ENCODE data around the gene CHD3.

Gene CHD3

DNA sequence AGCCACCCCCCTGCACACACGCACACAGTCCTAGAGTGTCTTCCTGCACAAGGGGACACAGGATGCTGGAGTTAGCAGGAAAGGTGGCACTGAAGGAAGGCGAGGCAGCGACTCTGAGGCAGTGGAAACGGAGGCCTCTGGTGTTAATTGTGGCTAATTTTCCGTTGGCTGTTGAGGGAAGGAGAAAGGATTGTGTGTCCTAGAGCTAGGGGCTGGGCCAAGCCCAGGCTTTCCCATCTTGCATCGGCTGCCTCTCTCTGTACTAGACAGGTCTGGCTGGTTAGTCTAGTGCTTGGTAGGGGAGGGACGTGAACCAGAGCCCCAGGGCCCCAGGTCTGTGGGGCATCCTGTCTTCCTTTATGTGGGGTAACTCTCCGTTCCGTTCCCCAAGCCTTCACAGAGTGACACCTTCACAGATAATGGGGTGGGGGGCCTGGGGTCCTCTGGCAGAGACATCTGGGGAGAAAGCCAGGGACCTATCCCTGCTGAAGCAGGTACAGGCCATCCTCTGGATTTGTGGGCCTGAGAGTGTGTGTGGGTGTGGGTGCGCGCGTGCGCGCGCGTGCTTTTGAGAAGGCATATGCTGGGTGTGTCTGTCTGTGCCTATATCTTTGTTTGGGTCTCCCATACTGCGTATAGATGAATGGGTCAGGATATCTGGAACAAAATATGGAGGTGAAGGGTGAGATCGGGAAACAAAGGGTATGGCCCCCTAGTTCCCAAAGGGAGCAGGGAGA, at the start of gene CHD3:
Gene CHD3 (plus strand): TSS at position 606 of the 737 bp plus-strand sequence. CDS start 212 bp downstream, outside the sequence.
- peak; percentile 46 for DNase-seq (ENCODE audit: low read depth)

DNA sequence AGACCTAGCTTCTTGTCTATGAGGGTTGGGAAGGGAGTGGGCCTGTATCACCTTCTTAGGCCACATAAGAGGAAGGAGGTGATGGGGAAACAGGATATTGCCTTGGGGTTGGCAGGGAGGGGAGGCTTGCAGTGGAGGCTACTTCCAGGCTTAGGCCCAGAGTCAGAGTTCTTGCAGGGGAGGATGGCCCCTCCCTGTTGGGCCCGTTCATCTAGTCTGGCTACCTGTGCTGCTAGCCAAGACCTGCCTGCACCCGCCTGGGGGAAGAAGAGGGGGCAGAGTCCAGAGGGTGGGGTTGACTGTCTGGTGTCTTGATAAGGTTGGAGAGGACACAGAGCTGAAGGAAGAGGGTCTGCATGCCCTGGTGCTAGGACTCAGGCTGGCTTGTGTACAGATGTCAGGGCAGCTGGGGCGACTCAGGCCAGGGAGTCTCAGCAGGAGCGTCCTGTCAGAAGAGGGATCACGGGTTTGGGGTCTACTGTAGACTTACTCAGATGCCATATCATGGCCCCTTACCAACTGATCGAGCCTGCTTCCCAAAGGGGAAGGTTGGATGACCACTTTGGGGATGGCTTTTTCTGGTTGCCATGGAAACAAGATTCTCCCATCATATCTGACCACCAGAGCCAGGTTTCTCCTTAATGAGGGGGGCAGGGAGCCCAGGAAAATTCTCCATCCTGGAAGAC, 49.3 kb upstream of the CHD3 start:
- no peak for DNase-seq (ENCODE audit: low read depth)

DNA sequence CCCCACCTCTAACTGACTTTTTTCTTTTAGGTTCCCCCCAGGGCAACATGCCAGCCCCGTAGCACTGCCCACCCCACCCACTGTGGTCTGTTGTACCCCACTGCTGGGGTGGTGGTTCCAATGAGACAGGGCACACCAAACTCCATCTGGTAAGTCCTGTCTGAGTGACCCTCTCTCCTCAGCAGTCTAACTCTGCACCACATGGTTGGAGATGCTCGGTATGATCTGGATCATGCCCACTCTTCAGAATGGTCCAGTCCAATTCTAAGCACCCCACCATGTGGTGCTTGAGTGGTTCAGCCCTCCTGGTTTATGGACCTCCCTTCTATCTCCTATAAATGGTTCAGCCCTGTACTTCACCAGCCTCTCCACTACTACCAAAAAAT, 48.7 kb upstream of the CHD3 start:
- DNase-seq (ENCODE audit: low read depth), result peak; percentile 46

DNA sequence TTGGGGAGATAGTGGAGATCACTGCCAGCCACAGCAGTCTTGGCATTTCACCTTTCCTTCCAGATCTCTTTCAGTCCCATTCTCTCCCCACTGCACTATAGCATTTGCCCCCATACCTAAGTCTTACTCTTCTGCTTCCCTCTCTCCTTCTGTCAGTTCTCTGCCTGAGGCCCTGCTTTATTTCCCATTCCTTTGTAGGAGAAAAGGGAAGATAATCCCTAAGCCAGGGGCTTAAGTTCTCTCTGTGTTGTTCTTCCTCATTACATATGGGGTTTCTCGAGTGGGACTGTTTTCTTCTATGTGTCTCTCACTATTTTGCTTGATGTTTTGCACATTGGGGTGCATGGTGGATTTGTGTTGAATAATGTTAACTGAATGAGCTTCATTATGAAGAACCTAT, 48.1 kb upstream of the CHD3 start:
- no peak for DNase-seq (ENCODE audit: low read depth)

DNA sequence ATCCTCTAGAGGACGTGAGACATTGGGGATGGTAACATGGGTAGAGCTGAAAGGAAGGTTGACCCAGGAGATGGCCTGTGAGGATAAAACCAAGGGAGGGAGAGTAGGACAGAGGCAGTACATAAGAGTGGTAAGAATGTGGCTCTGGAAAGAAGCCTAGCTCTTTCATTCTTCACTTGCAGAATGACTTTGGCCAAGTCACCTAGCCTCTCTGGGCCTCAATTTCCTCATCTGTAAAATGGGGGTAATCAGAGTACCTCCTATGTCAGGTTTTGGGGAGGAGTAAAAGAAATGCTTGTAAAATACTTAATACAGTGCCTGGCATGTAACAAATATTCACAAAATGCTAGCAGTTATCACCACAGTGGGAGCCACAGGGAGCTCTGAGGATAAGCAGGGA, 47.7 kb upstream of the CHD3 start:
- DNase-seq (ENCODE audit: low read depth), result no peak

DNA sequence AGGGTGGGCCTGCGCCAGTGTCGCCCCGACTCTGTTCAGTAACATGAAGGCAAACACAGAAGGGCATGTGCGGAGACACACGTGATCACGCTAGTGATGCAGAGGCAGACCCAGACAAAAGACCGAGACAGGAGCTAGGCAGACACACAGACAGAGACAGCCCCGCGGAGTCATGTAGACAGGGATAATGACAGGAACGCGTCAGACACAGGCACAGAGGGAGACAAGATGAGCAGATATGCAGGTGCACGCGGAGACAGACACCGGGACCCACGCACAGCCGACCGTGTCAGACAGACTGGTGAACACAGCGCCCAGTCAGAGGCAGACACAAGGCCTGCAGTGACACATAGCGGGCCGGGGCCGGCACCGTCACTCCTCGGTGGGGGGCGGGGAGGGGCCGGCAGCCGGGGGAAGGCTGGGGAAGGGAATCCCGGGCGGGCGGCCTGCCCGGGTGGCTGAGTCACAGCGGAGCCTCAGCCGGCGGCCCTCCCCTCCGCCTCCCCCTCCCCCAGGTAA, 47.1 kb upstream of the CHD3 start:
- DNase-seq (ENCODE audit: low read depth), result peak; percentile 92

DNA sequence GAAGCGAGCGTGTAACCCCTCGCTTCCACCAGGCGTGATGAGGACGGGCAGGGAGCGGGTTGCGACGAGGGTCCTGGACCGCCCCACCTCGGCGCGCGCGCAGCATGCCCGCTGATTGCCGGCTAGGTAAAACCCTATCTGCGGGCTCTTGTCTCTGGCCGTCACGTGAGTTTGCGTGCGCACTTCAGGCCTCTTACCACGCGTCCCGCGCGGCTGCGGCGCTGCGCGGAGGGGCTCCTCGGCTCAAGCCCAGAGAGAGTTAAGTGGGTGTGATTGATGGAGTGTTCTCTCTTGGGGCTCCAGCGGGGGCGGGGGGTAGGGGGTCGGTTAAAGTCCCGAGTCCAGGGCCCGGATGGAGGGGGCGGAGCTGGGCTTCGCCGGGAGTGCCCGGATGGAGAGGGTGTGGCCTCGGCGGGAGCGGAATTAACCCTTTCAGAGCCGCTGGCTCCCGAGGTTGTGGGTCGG, 46.6 kb upstream of the CHD3 start:
- peak; percentile 80 for DNase-seq (ENCODE audit: low read depth)

DNA sequence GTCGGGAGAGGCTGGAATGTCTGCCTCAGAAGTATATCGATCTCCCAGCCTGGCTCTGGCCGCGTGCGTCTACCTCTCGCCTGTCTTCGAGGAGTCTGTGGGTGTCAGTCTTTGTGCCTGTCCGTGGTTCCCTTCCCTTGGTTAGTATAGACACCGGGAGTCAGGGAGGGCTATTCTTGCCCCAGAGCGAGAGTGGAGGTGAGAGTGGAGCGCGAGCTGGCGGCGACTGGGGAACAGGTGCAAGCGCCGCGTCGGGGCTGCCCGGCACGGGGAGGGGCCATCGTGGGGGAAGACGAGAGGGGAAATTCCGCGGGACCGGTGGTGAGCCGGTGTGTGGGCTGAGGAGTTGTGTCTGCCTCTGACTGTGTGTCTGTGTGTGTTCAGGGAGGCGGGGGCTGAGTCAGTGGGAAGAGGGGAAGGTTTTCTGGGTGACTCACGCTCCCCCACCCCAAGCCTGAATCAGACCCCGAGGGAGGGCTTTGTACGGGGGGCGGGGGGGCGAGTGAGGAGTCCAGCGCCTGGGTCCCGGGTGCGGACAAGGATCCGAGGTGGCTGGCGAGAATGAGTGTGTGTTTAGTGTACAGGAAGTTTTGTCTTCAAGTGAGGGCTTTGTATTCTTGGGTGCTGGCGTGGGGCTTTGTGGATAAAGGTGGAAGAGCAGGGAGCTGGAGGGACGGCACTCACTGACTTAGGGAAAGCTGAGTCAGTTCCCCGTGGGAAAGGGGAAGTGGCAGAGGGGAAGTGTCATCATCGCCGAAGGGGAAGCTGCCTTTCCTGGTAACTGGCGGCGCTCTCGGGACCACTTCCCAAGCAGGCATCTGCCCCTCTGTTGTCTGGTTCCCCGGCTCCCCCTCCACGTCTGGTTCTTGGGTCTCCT, 46.0 kb upstream of the CHD3 start:
- peak; percentile 97 for DNase-seq (ENCODE audit: low read depth)

DNA sequence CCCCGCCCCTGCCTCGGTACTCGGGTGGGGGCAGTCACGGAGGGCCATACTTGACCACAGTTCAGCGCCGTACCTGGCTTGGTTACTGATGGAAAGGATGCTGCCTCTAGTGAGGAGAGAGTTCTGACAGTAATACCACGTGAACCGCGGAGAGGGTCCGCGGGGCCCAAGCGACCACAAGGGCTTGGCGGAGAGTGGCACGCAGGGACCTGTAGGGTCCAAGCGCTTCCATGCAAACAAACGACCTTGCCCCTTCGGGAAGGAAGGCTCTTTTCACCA, 45.4 kb upstream of the CHD3 start:
- no peak for DNase-seq (ENCODE audit: low read depth)

DNA sequence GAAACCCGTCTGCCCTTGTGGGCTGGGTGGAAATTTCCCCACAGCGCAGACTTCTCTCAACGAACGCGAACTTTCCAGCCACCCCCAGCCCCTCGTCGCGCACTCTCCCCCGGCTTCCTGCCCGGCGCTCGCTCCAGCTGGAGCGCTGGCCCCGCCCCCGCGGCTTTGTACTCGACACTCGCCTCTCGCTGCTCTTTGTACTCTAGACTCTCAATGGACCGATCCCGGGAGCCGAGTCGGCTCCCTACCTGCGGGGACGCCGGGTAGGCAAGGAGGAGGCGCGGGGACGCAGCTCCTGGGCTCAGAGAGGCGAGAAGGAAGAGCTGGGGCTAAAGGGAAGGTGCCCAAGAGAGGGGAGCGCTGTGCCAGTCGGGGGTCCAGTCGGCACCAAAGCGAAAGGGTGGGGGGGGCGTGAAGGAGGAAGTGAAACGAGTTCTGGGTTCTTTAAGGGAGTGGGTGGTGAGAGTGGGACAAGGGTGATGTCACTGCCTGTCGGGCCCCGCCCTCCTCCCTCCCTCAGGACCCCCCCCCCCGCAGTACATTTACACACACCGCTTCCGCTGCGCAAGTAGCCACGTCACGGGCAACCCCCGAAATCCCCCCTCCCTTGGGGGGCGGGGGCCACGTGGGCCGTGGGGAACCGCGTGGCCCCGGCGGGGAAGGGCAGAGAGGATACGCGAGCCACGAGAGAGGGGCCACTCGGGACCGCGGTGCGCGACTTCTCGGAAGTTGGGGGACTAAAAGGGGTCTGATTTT, 44.9 kb upstream of the CHD3 start:
- peak; percentile 93 for DNase-seq (ENCODE audit: low read depth)

DNA sequence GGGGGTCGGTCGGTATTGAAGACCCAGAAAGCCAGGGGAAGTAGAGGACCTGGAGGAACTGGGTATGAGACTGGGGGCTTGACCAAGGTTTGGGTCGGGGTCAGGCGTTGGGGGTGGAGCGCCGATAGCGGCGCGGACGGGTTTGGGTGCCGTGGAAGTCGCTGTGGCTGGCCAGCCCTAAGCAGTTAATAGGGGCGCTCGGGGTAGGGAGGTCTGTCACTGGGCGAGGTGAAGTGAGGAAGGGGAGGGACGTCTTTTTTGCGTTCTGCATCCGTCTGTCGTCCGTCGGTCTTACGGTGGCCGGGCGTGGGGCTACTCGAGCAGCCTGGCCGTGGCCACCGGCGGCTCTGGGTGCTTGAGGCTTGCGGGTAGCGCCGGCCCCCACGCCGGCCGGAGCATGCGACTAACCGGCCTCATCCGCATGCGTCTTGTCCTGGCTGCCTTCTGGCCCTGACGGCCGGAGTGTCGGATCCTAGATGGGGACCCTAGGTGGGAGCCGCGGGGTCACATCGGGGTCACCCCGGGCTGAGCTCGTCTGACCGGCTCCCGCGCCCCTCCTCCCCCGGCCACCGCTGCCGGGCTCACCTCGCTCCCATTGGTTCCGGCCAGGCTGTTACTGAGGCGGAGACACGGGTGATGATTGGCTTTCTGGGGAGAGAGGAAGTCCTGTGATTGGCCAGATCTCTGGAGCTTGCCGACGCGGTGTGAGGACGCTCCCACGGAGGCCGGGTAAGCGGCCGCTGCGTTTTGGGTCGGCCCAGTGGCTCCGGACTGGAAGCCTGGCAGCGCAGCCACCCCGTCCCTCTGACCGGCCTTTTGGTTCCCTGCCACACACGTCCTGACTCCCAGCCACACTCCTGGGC, 44.1 kb upstream of the CHD3 start:
- DNase-seq (ENCODE audit: low read depth), result peak; percentile 97

DNA sequence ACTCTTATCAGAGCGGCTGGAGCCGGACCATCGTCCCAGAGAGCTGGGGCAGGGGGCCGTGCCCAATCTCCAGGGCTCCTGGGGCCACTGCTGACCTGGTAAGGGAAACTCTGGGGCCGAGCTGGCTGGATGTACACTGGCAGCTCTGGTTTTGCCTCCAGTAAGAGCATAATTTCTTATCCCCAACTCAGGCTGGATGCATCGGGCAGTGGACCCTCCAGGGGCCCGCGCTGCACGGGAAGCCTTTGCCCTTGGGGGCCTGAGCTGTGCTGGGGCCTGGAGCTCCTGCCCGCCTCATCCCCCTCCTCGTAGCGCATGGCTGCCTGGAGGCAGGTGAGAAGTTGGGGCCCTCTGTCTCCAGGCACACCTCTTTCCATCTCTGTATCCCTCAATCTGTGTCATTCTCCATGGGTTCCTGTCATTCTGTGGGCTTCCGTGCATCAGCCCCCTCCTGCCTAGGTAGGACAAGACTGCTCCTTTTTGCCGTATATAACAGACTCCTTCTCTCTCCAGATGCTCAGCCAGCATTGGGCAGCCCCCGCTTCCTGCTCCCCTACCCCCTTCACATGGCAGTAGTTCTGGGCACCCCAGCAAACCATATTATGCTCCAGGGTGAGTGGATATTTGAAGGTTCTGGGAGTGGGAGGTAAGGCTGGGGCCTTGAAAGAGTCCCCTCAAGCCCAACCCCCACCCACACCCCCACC, 43.1 kb upstream of the CHD3 start:
- no peak for DNase-seq (ENCODE audit: low read depth)

DNA sequence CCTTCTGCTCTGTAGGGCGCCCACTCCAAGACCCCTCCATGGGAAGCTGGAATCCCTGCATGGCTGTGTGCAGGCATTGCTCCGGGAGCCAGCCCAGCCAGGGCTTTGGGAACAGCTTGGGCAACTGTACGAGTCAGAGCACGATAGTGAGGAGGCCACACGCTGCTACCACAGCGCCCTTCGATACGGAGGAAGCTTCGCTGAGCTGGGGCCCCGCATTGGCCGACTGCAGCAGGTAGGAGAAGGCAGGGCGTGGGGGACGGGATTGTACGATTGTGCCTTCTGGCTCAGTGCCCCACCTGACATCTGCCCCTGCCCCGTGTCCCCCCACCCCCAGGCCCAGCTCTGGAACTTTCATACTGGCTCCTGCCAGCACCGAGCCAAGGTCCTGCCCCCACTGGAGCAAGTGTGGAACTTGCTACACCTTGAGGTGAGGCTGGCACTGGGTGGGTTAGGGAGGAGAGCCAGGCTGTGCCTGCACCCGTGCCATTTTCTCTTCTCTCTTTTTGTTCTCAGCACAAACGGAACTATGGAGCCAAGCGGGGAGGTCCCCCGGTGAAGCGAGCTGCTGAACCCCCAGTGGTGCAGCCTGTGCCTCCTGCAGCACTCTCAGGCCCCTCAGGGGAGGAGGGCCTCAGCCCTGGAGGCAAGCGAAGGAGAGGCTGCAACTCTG, 42.4 kb upstream of the CHD3 start:
- no peak for DNase-seq (ENCODE audit: low read depth)

DNA sequence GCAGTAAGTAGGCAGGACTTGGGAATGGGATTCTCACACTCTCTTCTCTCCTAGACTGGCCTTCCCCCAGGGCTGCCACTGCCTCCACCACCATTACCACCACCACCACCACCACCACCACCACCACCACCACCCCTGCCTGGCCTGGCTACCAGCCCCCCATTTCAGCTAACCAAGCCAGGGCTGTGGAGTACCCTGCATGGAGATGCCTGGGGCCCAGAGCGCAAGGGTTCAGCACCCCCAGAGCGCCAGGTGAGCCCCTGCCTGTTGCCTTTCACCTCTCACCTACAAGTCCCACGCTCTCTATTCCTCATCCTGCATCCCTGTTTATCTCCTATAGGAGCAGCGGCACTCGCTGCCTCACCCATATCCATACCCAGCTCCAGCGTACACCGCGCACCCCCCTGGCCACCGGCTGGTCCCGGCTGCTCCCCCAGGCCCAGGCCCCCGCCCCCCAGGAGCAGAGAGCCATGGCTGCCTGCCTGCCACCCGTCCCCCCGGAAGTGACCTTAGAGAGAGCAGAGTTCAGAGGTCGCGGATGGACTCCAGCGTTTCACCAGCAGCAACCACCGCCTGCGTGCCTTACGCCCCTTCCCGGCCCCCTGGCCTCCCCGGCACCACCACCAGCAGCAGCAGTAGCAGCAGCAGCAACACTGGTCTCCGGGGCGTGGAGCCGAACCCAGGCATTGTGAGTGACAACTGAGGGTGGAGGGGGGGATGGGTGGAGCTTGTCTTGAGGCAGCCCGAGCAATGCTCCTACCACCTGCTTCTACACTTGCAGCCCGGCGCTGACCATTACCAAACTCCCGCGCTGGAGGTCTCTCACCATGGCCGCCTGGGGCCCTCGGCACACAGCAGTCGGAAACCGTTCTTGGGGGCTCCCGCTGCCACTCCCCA, 41.6 kb upstream of the CHD3 start:
- DNase-seq (ENCODE audit: low read depth), result no peak

DNA sequence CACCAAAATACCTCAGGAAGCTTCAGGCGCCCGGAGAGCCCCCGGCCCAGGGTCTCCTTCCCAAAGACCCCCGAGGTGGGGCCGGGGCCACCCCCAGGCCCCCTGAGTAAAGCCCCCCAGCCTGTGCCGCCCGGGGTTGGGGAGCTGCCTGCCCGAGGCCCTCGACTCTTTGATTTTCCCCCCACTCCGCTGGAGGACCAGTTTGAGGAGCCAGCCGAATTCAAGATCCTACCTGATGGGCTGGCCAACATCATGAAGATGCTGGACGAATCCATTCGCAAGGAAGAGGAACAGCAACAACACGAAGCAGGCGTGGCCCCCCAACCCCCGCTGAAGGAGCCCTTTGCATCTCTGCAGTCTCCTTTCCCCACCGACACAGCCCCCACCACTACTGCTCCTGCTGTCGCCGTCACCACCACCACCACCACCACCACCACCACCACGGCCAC, 40.4 kb upstream of the CHD3 start:
- DNase-seq (ENCODE audit: low read depth), result no peak

DNA sequence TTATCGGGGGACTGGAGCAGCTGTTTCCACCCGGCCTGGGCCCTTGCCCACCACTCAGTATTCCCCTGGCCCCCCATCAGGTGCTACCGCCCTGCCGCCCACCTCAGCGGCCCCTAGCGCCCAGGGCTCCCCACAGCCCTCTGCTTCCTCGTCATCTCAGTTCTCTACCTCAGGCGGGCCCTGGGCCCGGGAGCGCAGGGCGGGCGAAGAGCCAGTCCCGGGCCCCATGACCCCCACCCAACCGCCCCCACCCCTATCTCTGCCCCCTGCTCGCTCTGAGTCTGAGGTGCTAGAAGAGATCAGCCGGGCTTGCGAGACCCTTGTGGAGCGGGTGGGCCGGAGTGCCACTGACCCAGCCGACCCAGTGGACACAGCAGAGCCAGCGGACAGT, 39.9 kb upstream of the CHD3 start:
- DNase-seq (ENCODE audit: low read depth), result no peak

DNA sequence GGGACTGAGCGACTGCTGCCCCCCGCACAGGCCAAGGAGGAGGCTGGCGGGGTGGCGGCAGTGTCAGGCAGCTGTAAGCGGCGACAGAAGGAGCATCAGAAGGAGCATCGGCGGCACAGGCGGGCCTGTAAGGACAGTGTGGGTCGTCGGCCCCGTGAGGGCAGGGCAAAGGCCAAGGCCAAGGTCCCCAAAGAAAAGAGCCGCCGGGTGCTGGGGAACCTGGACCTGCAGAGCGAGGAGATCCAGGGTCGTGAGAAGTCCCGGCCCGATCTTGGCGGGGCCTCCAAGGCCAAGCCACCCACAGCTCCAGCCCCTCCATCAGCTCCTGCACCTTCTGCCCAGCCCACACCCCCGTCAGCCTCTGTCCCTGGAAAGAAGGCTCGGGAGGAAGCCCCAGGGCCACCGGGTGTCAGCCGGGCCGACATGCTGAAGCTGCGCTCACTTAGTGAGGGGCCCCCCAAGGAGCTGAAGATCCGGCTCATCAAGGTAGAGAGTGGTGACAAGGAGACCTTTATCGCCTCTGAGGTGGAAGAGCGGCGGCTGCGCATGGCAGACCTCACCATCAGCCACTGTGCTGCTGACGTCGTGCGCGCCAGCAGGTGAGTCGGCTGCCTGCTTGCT, 39.3 kb upstream of the CHD3 start:
- DNase-seq (ENCODE audit: low read depth), result no peak

Measured in iris pigment epithelial cell (primary cell).